K562 (cell line): ENCODE results near the gene POU3F1. TPM values are rescaled to one million over a fixed set of nuclear protein-coding genes. Genes with fewer than 3 reads are reported as not detected.

ENCODE experiments used
- CHAMP1 ChIP-seq: fragments of 450-650 bp; IDR thresholded peaks from 2 replicates; pipeline ENCODE4 v1.6.1; 2016; ENCODE audit warnings: mild to moderate bottlenecking
- CHD1 ChIP-seq: fragments of 200-600 bp; sonication (generic); IDR thresholded peaks from one replicate; pipeline ENCODE4 v1.6.1; 2012; ENCODE audit warnings: mild to moderate bottlenecking, moderate library complexity, low read length, inconsistent platforms
- ETS1 ChIP-seq: conservative IDR thresholded peaks from 2 replicates; pipeline ENCODE4 v1.6.1; 2011; ENCODE audit warnings: low read depth, mild to moderate bottlenecking, low read length; ENCODE audit not compliant: control insufficient read depth
- FOXO4 ChIP-seq: fragments of 450-650 bp; formaldehyde crosslinking; IDR thresholded peaks from 2 replicates; pipeline ENCODE4 v1.4.0; 2020; ENCODE audit warnings: mild to moderate bottlenecking, moderate library complexity
- KHSRP ChIP-seq: fragments of 450-650 bp; IDR thresholded peaks from 2 replicates; pipeline ENCODE4 v1.6.1; 2017
- MTA1 ChIP-seq: fragments of 450-650 bp; IDR thresholded peaks from 2 replicates; pipeline ENCODE4 v1.6.1; 2017; ENCODE audit warnings: borderline replicate concordance
- OTX1 ChIP-seq: fragments of 450-650 bp; formaldehyde crosslinking; IDR thresholded peaks from 2 replicates; pipeline ENCODE4 v1.4.0; 2022; ENCODE audit warnings: mild to moderate bottlenecking
- POLR3A ChIP-seq: IDR thresholded peaks from 2 replicates; pipeline ENCODE4 v1.6.1; 2011; ENCODE audit warnings: borderline replicate concordance, mild to moderate bottlenecking, moderate library complexity; ENCODE audit not compliant: insufficient read length, insufficient read depth; ENCODE audit errors: extremely low read depth
- RBFOX2 ChIP-seq: fragments of 200-400 bp; formaldehyde crosslinking; IDR thresholded peaks from 2 replicates; pipeline ENCODE4 v1.6.1; 2017; ENCODE audit warnings: low read depth, mild to moderate bottlenecking, low read length, moderate library complexity
- SIN3A ChIP-seq, 2 experiments: fragments of 150-350 bp in 1 of 2; IDR thresholded peaks; 2 replicates each; pipeline ENCODE4 v1.6.1; 2011 to 2016; ENCODE audit warnings: borderline replicate concordance in 2 of 2, low read depth in 2 of 2, low read length in 2 of 2, mild to moderate bottlenecking in 2 of 2, moderate library complexity in 2 of 2; ENCODE audit not compliant: control insufficient read depth in 1 of 2
- TSC22D4 ChIP-seq: fragments of 450-650 bp; IDR thresholded peaks from 2 replicates; pipeline ENCODE4 v1.6.1; 2016; ENCODE audit warnings: missing genetic modification characterization, missing biosample characterization, control low read depth
- U2AF2 ChIP-seq: fragments of 200-400 bp; formaldehyde crosslinking; optimal IDR thresholded peaks from 2 replicates; pipeline ENCODE3; 2017; ENCODE audit warnings: low read depth, mild to moderate bottlenecking, low read length
- ZFP91 ChIP-seq: sonication (generic); formaldehyde crosslinking; IDR thresholded peaks from 2 replicates; pipeline ENCODE4 v1.8.0; 2022; ENCODE audit warnings: mild to moderate bottlenecking, missing genetic modification reagents
- ZNF518B ChIP-seq: fragments of 250-450 bp; sonication (Bioruptor Pico); IDR thresholded peaks from 2 replicates; pipeline ENCODE4 v1.5.0; 2021; ENCODE audit warnings: mild to moderate bottlenecking, moderate library complexity
- ZNF76 ChIP-seq: fragments of 250-450 bp; sonication (Bioruptor Pico); IDR thresholded peaks from 2 replicates; pipeline ENCODE4 v1.4.0; 2020; ENCODE audit warnings: mild to moderate bottlenecking, moderate library complexity, borderline replicate concordance
- polyA plus RNA-seq, 8 experiments: library from polyadenylated mRNA; depleted of rRNA in 4 of 8; stranded (reverse) in 5 of 8; unstranded in 3 of 8; fragments of >200 nt; fragmentation: Nextera tagmentation in 2 of 8; fragmentation: Illumina TruSeq in 1 of 8; extraction: Ambion mirVana in 2 of 8; extraction: Trizol in 1 of 8; gene quantifications; 2 replicates each; pipeline versions ENCODE4 v1.2.1 to v1.2.3, GENCODE V29; 2011 to 2014; ENCODE audit warnings: inconsistent platforms in 1 of 8, missing spikeins in 1 of 8
- total RNA-seq, 7 experiments: library from RNA; depleted of rRNA in 6 of 7; stranded (reverse); fragments of >200 nt in 6 of 7; fragmentation: Illumina TruSeq in 2 of 7; extraction: Trizol in 2 of 7; gene quantifications; 2 replicates each; pipeline versions ENCODE4 v1.2.1 to v1.2.3, GENCODE V29; 2011 to 2021; ENCODE audit warnings: low replicate concordance in 1 of 7

The POU3F1 gene
- total and polyA plus RNA-seq, 9 of the 15 experiments (the other 6 are each of a cell fraction or from before 2014, with no cell fraction given) = 0.09 TPM; not detected in 8

- peak; percentile 28 for TF ChIP-seq CHD1
- TF ChIP-seq KHSRP = 0 out of 2 replicates have a peak, but pooled peaks have one; percentile 3
- peak; percentile 98 for TF ChIP-seq ZNF76 (CRISPR knock-in tag)
- TF ChIP-seq ZFP91 (CRISPR knock-in tag) = peak; percentile 84
- TF ChIP-seq FOXO4 (CRISPR knock-in tag) = peak; percentile 89
- no peak for TF ChIP-seq U2AF2
- no peak for TF ChIP-seq TSC22D4 (tag)
- no peak for TF ChIP-seq CHAMP1
- peak; percentile 63 to 78; a peak in 2 of 4 replicates for TF ChIP-seq SIN3A (IDR thresholded peaks at IDR 0.05; ENCODE audit: borderline replicate concordance in 2 of 2, control insufficient read depth in 1 of 2, low read depth in 2 of 2, low read length in 2 of 2)
- no peak for TF ChIP-seq POLR3A
- peak; percentile 93 for TF ChIP-seq ETS1
- TF ChIP-seq OTX1 = peak; percentile 93; the same call in 1 of the 2 replicates
- no peak for TF ChIP-seq ZNF518B
- TF ChIP-seq MTA1 = peak; percentile 97
- TF ChIP-seq RBFOX2 = peak; percentile 92
Observed at GRCh38 chr1:38012363-38013226, 34.0 kb downstream of the POU3F1 start, which contains the start of gene UTP11 (continued).
